Measurements from ENCODE around the gene CBX2.
A peak's percentile ranks its signal among the peaks of the same experiment; 100 is the strongest.

CBX2 gene

DNA sequence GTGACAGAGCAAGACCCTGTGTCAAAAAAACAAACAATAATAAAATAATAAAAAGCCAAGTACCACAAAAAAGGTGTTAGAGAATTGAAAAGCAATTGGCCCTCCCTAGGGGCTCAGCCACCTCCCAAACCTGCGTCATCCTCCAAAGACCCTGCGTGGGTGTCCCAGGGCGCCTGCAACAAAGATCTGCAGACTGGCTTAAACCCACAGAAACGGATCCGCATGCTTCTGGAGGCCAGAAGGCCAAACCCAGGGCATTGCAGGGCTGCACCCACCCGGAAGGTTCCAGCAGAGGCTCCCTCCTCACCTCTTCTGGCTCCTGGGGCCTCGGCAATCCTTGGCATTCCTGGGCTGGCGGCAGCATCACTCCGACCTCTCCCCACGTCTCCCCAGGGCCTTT, 45.7 kb upstream of the CBX2 start:
- TF ChIP-seq, protein P1, sequence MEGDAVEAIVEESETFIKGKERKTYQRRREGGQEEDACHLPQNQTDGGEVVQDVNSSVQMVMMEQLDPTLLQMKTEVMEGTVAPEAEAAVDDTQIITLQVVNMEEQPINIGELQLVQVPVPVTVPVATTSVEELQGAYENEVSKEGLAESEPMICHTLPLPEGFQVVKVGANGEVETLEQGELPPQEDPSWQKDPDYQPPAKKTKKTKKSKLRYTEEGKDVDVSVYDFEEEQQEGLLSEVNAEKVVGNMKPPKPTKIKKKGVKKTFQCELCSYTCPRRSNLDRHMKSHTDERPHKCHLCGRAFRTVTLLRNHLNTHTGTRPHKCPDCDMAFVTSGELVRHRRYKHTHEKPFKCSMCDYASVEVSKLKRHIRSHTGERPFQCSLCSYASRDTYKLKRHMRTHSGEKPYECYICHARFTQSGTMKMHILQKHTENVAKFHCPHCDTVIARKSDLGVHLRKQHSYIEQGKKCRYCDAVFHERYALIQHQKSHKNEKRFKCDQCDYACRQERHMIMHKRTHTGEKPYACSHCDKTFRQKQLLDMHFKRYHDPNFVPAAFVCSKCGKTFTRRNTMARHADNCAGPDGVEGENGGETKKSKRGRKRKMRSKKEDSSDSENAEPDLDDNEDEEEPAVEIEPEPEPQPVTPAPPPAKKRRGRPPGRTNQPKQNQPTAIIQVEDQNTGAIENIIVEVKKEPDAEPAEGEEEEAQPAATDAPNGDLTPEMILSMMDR (IDR thresholded peaks at IDR 0.05; ENCODE audit: borderline replicate concordance, control extremely low read depth, extremely low read depth, insufficient read depth, missing control alignments), result no peak
- in situ Hi-C loops (cut with MboI; ENCODE audit: low sequenced_read_pairs, unreplicated experiment), result no loop called here
- no peak for DNase-seq (ENCODE audit: low spot score)

DNA sequence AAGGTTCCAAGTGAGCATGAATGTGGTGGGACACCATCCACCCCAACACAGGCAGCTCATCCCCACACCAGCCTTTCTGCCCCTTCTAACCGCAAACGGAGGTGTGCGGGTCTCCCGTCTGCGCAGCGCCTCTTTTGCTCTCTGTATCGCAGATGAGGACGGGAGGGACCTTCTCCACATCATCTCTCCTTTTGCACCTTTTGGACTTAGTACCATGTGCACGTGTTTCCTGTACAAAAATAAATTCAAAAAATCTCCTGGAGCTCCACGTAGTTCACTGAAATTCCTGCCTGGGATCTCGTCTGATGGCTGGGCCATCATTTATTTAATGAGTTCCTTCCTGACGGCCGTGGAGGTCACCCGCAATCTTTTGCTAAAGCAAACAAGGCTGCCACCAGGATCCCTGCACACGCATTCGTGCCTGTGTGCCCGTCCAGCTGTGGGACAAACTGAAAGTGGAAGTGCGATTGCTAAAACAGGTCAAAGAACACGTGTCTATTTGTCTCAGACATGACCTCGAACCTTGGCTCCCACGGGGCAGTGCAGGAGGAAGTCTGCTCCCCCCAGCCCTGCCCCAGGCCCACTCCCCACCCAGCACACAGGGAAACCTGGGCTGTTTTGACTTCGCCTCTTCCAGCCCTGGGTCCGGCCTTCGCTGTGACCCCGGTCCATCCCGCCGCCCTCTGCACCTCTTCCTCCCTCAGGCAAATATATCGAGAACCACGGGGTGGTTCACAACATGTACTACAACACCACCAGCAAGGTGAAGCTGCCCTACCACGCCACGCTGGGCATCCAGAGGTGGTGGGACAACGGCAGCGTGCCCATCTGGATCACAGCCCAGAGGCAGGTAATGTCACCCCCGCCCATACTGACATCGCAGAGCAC, 44.9 kb upstream of the CBX2 start:
- DNase-seq (ENCODE audit: low spot score), result peak; percentile 82
- TF ChIP-seq, protein P1 (IDR thresholded peaks at IDR 0.05; ENCODE audit: borderline replicate concordance, control extremely low read depth, extremely low read depth, insufficient read depth, missing control alignments), result no peak
- in situ Hi-C loops (cut with MboI; ENCODE audit: low sequenced_read_pairs, unreplicated experiment), result no loop called here

DNA sequence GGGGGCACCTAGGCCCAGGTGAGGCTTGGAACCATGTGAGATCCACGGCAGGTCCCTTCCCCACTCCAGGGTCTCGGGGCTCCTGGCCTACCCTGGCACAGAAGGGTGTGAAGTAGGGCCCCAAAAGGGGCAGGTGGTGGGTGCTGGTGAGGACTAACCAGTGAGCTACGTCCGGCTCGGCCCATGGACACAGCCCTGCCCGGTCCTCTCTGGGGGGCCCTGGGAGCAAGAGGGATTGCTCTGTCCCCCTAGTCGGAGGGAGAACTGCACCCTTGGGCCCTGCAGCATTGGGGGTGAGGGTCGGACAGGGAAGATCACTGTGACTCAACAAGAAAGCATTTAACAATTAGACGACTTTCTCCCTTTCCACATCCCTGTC, 44.3 kb upstream of the CBX2 start:
- in situ Hi-C loops (cut with MboI; ENCODE audit: low sequenced_read_pairs, unreplicated experiment), result no loop called here
- no peak for DNase-seq (ENCODE audit: low spot score)
- TF ChIP-seq, protein P1 (IDR thresholded peaks at IDR 0.05; ENCODE audit: borderline replicate concordance, control extremely low read depth, extremely low read depth, insufficient read depth, missing control alignments), result no peak

DNA sequence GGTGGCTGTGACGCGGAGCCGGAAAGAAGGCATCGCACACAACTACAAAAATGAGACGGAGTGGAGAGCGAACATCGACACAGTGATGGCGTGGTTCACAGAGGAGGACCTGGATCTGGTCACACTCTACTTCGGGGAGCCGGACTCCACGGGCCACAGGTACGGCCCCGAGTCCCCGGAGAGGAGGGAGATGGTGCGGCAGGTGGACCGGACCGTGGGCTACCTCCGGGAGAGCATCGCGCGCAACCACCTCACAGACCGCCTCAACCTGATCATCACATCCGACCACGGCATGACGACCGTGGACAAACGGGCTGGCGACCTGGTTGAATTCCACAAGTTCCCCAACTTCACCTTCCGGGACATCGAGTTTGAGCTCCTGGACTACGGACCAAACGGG, 42.9 kb upstream of the CBX2 start:
- TF ChIP-seq, protein P1 (IDR thresholded peaks at IDR 0.05; ENCODE audit: borderline replicate concordance, control extremely low read depth, extremely low read depth, insufficient read depth, missing control alignments), result no peak
- no peak for DNase-seq (ENCODE audit: low spot score)
- in situ Hi-C loops (cut with MboI; ENCODE audit: low sequenced_read_pairs, unreplicated experiment), result no loop called here

DNA sequence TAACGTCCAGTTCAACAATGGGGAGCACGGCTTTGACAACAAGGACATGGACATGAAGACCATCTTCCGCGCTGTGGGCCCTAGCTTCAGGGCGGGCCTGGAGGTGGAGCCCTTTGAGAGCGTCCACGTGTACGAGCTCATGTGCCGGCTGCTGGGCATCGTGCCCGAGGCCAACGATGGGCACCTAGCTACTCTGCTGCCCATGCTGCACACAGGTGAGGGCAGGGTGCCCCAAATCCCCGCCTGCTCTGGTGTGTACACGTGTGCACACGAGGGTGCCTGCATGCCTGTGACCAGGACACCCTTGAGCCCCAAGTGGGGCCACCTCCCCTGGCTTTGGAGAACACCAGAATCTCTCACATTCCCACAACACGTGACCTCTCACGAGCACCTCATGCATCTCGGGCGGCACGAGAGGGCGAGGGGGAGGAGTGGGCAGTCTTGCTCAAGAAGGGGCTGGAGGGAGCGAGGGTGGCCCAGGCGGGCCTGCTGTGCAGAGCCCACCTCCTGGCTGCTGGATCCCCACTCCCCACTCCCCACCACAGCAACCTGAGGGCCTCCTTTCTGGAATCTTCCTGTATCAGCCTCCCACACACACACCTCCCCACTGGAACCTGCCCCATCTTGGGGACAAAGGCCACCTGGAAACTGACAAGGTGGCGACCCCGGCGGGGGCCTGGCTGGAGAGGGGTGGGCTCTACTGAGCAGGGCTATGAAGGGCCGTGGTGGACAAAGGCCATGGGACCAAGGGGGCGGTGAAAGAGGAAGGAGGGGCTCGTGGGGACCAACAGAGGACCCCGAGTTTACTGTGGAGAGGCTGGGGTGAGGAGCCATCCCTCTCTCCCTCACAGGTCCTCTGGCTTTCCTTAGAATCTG, 40.7 kb upstream of the CBX2 start:
- no peak for DNase-seq (ENCODE audit: low spot score)

More for the DNA sequence above, 40.7 kb upstream of the CBX2 start:
- in situ Hi-C loops (cut with MboI; ENCODE audit: low sequenced_read_pairs, unreplicated experiment), result no loop called here
- TF ChIP-seq, protein P1 (IDR thresholded peaks at IDR 0.05; ENCODE audit: borderline replicate concordance, control extremely low read depth, extremely low read depth, insufficient read depth, missing control alignments), result no peak

Measured in GM13976 (cell line).